HepG2 (cell line): ENCODE data around the gene FUT6. TPM values are rescaled to one million over a fixed set of nuclear protein-coding genes. Genes with fewer than 3 reads are reported as not detected.

ENCODE experiments used
- AGO1 ChIP-seq: fragments of 200-400 bp; formaldehyde crosslinking; IDR thresholded peaks from 2 replicates; pipeline ENCODE4 v1.6.1; 2017; ENCODE audit warnings: mild to moderate bottlenecking, low read depth, low read length, moderate library complexity; ENCODE audit not compliant: poor library complexity, severe bottlenecking
- ATF3 ChIP-seq: sonication (generic); formaldehyde crosslinking; IDR thresholded peaks from 2 replicates; pipeline ENCODE4 v1.4.0; 2020; ENCODE audit warnings: missing genetic modification reagents
- CREM ChIP-seq, 2 experiments: sonication (generic) in 1 of 2; formaldehyde crosslinking in 1 of 2; IDR thresholded peaks; 2 replicates each; pipeline versions ENCODE4 v1.4.0 to v1.6.1; 2016 to 2020; ENCODE audit warnings: antibody characterized with exemption in 1 of 2, mild to moderate bottlenecking in 1 of 2, missing genetic modification reagents in 1 of 2
- CTCF ChIP-seq: sonication (generic); formaldehyde crosslinking; IDR thresholded peaks from 2 replicates; pipeline ENCODE4 v1.5.0; 2020; ENCODE audit warnings: mild to moderate bottlenecking, missing genetic modification reagents, moderate library complexity
- DMAP1 ChIP-seq: IDR thresholded peaks from 2 replicates; pipeline ENCODE4 v1.6.1; 2016
- ESRRA ChIP-seq: sonication (generic); formaldehyde crosslinking; IDR thresholded peaks from 2 replicates; pipeline ENCODE4 v1.5.1; 2020; ENCODE audit warnings: mild to moderate bottlenecking, low read depth, missing genetic modification reagents
- KMT2A ChIP-seq: sonication (generic); formaldehyde crosslinking; IDR thresholded peaks from 2 replicates; pipeline ENCODE4 v1.4.0; 2020; ENCODE audit warnings: missing genetic modification reagents
- MZF1 ChIP-seq: sonication (generic); formaldehyde crosslinking; IDR thresholded peaks from 2 replicates; pipeline ENCODE4 v1.8.1; 2023; ENCODE audit warnings: mild to moderate bottlenecking, missing genetic modification reagents, borderline replicate concordance
- RBFOX2 ChIP-seq: fragments of 200-400 bp; formaldehyde crosslinking; IDR thresholded peaks from 2 replicates; pipeline ENCODE4 v1.6.1; 2017; ENCODE audit warnings: low read depth, mild to moderate bottlenecking, low read length
- SAFB2 ChIP-seq: sonication (generic); formaldehyde crosslinking; IDR thresholded peaks from 2 replicates; pipeline ENCODE4 v1.5.1; 2020; ENCODE audit warnings: missing genetic modification reagents, low read depth, mild to moderate bottlenecking, borderline replicate concordance
- TFDP2 ChIP-seq: sonication (generic); formaldehyde crosslinking; IDR thresholded peaks from 2 replicates; pipeline ENCODE4 v1.4.0; 2020; ENCODE audit warnings: missing genetic modification reagents
- ZBTB42 ChIP-seq: sonication (generic); formaldehyde crosslinking; IDR thresholded peaks from 2 replicates; pipeline ENCODE4 v1.5.0; 2020; ENCODE audit warnings: mild to moderate bottlenecking, missing genetic modification reagents
- ZFP82 ChIP-seq: sonication (generic); formaldehyde crosslinking; IDR thresholded peaks from 2 replicates; pipeline ENCODE4 v1.5.1; 2020; ENCODE audit warnings: mild to moderate bottlenecking, missing genetic modification reagents, borderline replicate concordance
- ZNF142 ChIP-seq: sonication (generic); formaldehyde crosslinking; IDR thresholded peaks from 2 replicates; pipeline ENCODE4 v1.4.0; 2020; ENCODE audit warnings: missing genetic modification reagents
- ZNF3 ChIP-seq: IDR thresholded peaks from 2 replicates; pipeline ENCODE4 v1.7.0; 2017; ENCODE audit warnings: inconsistent platforms
- ZNF512 ChIP-seq: sonication (generic); formaldehyde crosslinking; IDR thresholded peaks from 2 replicates; pipeline ENCODE4 v1.4.0; 2020; ENCODE audit warnings: mild to moderate bottlenecking, missing genetic modification reagents
- ZNF713 ChIP-seq: sonication (generic); formaldehyde crosslinking; IDR thresholded peaks from 2 replicates; pipeline ENCODE4 v1.4.0; 2020; ENCODE audit warnings: mild to moderate bottlenecking, missing genetic modification reagents
- ZNF879 ChIP-seq: sonication (generic); formaldehyde crosslinking; IDR thresholded peaks from 2 replicates; pipeline ENCODE4 v1.8.1; 2023; ENCODE audit warnings: missing genetic modification reagents
- ZSCAN31 ChIP-seq: sonication (generic); formaldehyde crosslinking; IDR thresholded peaks from 2 replicates; pipeline ENCODE4 v1.5.0; 2020; ENCODE audit warnings: low read depth, mild to moderate bottlenecking, missing genetic modification reagents
- polyA plus RNA-seq, 8 experiments: library from polyadenylated mRNA; depleted of rRNA in 3 of 8; stranded (reverse) in 7 of 8; unstranded in 1 of 8; fragments of >200 nt; fragmentation: Illumina TruSeq in 4 of 8; extraction: Trizol in 4 of 8; gene quantifications; 2 replicates each; pipeline versions ENCODE4 v1.2.1 to v1.2.3, GENCODE V29; 2011 to 2016; ENCODE audit warnings: low read depth in 4 of 8, missing spikeins in 1 of 8, mixed read lengths in 1 of 8; ENCODE audit not compliant: insufficient read depth in 1 of 8
- total RNA-seq, 5 experiments: library from RNA; depleted of rRNA; stranded (reverse); fragments of >200 nt; fragmentation: Illumina TruSeq; extraction: Trizol; gene quantifications; 2 replicates each; pipeline ENCODE4 v1.2.3, GENCODE V29; 2016; ENCODE audit warnings: low read depth in 1 of 5

FUT6 gene
- total and polyA plus RNA-seq, 2 of the 13 experiments (the other 11 are each of a cell fraction or from before 2014, with no cell fraction given), result 8.2 to 27.7 TPM

- TF ChIP-seq ZSCAN31, result no peak
- TF ChIP-seq SAFB2 (CRISPR knock-in tag), result 0 out of 2 replicates have a peak, but pooled peaks have one; percentile 23
- TF ChIP-seq ZNF3 (CRISPR knock-in tag), result no peak
- TF ChIP-seq ESRRA (CRISPR knock-in tag), result peak; percentile 40; the same call in 1 of the 2 replicates
- TF ChIP-seq TFDP2 (CRISPR knock-in tag), result peak; percentile 68
- 0 out of 2 replicates have a peak, but pooled peaks have one; percentile 57 for TF ChIP-seq ZFP82 (CRISPR knock-in tag)
- no peak for TF ChIP-seq KMT2A (CRISPR knock-in tag)
- TF ChIP-seq RBFOX2, result peak; percentile 45
- no peak for TF ChIP-seq AGO1
- TF ChIP-seq ZBTB42 (CRISPR knock-in tag), result peak; percentile 55; the same call in 1 of the 2 replicates
- TF ChIP-seq MZF1 (CRISPR knock-in tag), result no peak
- TF ChIP-seq CTCF (CRISPR knock-in tag), result 0 out of 2 replicates have a peak, but pooled peaks have one; percentile 16
- peak; percentile 45; the same call in 1 of the 2 replicates for TF ChIP-seq ZNF879
- no peak for TF ChIP-seq ATF3 (CRISPR knock-in tag)
- no peak for TF ChIP-seq ZNF713
- no peak for TF ChIP-seq ZNF512 (CRISPR knock-in tag)
- no peak for TF ChIP-seq ZNF142 (CRISPR knock-in tag)
- TF ChIP-seq DMAP1 (CRISPR knock-in tag), result peak; percentile 38; the same call in 1 of the 2 replicates
- TF ChIP-seq CREM (IDR thresholded peaks at IDR 0.05), result peak; percentile 73
- no peak for TF ChIP-seq CREM (CRISPR knock-in tag; IDR thresholded peaks at IDR 0.05)
These were observed 41.1 kb upstream of the FUT6 start (continued) for GRCh38 chr19:5880604-5881078.
